RCC 7860 (cell line): ENCODE measurements around the gene PRRC2A.
A peak's percentile ranks its signal among the peaks of the same experiment; 100 is the strongest.

Experiments used
- DNase-seq: peaks from one replicate; pipeline ENCODE4 v3.0.0-alpha.2; 2015; ENCODE audit warnings: low spot score
- FAIRE-seq: peaks from 2 replicates; lab custom pipeline; 2012; peaks lifted over from hg19 to GRCh38; lab: Jason Lieb, UNC

PRRC2A gene

GRCh38 chr6:31643818-31644454 is 23.4 kb downstream of the PRRC2A start:
- no peak for DNase-seq
- no peak for FAIRE-seq

DNA sequence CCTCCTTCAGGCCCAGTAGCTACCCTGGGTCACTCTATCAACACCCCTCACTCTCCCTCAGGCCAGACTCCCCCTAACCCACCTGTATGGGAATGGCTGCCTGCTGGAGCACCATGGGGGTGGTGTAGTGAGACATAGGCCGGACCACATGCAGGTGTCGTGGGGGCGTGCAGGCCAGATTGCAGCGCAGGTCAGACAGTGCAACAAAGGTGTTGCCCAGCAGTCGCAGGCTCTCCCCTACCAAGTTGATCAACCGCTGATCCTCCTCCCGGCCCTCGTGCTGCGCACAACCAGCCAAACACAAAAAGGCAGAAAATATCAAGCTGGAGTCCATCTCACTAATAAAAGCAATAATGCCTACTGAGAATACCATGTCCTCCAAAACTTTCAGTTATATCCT is 24.8 kb downstream of the PRRC2A start:
- no peak for FAIRE-seq
- DNase-seq: no peak

DNA sequence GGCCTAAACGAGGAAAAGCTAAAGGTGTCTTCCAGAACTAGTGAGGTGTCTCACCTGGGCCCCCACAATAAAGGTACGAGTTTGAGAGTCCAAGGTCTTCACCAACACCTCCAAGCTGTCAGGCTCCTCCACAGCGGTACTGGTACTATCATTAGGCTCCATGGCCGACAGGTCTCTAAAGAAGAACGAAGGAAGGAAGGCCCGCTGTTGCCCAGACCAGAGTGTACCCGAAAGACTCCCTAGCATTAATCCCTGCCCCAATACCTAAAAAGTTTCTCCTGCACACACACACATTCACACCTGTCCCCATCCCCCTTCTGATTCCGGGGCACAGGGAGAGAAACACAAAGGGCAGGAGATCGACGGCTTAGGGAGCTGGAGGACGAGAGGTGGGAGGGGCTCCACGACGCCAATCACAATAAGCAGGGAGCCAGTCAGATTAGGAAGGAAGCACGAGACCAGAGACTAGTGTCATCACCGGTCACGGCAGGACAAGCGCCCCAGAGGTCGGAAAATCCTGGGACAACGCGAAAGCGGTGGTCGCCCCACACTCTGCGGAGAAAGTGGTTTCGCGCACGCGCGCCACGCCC is 31.2 kb downstream of the PRRC2A start:
- peak; percentile 51 for DNase-seq
- no peak for FAIRE-seq

GRCh38 chr6:31652925-31653724 is 32.6 kb downstream of the PRRC2A start:
- FAIRE-seq (peak; percentile 30), DNase-seq (no peak)

GRCh38 chr6:31654574-31655348 is 34.2 kb downstream of the PRRC2A start:
- no peak for FAIRE-seq
- DNase-seq: no peak

- FAIRE-seq: no peak
- DNase-seq: no peak
Observed at GRCh38 chr6:31655349-31656237, 35.1 kb downstream of the PRRC2A start, which contains the start of gene APOM. TSS of gene APOM (plus strand) at chr6:31655894. CDS start at chr6:31655967, 73 bp downstream.

- DNase-seq (no peak), FAIRE-seq (no peak)
Observed at GRCh38 chr6:31657406-31658157, 37.1 kb downstream of the PRRC2A start.

DNA sequence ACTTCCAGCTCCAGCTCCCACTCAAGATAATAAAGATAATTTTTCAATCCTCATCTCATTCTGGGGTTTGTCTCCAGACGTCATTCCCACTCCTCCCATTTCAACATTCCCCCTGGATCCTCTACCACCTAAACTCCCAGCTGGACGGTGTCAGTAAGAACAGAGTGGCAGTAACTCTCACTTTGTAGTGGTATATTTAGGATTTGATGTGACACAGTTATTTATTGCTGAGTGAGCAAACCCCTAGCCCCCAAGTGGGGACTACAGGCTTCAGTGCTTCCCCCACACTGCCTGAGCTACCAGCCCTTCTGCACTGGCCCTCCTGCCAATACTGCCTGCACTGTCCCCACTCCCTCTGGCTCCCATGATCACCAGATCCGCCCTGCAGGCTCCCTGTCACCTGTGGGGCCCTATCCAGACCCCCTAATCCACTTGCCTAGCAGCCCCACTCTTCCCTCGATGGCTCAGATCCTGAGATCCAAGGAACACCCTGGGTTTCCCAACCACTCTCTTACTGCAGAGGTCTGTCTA is 37.7 kb downstream of the PRRC2A start:
- FAIRE-seq (no peak), DNase-seq (no peak)

DNA sequence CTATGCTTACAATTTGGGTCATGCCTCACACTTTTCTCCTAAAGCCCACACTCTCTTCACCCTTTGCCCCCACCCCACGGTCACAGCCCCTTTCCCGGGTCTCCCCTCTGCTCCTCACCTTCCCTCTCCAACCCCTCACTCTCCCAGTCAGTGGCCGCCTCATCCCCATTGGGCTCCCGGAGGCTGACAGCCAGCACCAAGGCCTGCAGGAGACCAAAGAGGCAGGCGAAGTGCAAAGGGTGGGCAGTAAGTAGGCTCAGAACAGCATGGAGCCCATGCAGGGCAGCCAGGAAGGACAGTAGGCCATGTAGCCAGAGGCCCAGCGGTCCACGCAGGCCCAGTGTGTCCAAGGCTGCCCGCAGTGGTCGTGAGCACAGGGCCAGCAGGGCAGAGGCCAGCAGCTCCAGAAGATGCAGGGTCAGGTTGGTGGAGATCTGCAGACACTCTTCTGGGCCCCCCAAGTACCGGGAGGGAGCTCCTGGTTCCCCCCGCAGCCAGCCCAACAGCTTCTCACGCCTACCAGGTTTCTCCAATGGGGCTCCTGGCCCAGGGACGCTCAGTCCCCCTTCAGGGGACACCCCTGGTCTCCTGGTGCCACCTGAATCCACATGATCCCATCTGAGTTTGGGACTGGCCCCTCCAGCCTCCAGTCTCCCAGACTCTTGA is 38.6 kb downstream of the PRRC2A start:
- DNase-seq (no peak), FAIRE-seq (no peak)

DNA sequence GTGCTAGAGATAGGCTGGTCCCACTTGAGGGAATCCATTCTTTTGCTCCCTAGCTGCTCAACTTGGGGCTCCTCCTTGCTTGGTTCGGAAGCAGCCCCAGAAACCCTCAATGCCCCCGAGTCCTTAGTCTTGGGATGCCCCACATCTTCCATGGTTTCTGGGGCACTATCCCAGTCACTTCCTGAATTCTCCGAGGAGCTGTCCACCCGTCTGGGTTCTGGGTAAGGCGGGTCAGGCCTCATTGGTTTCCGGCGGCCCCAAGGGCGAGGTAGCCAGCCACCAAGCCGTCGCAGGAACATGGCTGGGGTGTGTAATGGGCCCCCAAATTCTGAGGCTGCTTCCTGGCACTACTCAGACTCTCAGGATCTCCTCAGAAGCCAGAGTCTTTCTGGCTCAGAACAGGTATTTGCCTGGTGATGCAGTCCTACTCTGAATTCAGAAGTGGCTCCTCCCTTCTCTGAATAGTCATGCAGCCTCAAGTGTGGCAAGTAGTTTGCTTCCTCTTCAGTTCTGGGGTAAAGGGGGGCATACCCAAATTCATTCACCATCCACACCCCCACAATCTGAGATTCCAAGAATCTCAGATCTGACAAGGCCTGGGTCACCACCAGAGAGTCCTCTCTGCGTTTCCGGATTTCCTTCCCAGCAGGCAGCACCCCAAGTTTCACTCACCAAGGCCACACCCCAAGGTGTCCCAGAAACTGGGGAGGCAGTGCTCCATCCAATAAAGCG is 39.3 kb downstream of the PRRC2A start:
- FAIRE-seq (no peak), DNase-seq (no peak)

- FAIRE-seq: no peak
- DNase-seq: peak; percentile 58
Observed at GRCh38 chr6:31660381-31661261, 40.1 kb downstream of the PRRC2A start, which contains the start of gene C6orf47. TSS of gene C6orf47 (minus strand) at chr6:31660778. CDS start at chr6:31659947, 831 bp downstream.

DNA sequence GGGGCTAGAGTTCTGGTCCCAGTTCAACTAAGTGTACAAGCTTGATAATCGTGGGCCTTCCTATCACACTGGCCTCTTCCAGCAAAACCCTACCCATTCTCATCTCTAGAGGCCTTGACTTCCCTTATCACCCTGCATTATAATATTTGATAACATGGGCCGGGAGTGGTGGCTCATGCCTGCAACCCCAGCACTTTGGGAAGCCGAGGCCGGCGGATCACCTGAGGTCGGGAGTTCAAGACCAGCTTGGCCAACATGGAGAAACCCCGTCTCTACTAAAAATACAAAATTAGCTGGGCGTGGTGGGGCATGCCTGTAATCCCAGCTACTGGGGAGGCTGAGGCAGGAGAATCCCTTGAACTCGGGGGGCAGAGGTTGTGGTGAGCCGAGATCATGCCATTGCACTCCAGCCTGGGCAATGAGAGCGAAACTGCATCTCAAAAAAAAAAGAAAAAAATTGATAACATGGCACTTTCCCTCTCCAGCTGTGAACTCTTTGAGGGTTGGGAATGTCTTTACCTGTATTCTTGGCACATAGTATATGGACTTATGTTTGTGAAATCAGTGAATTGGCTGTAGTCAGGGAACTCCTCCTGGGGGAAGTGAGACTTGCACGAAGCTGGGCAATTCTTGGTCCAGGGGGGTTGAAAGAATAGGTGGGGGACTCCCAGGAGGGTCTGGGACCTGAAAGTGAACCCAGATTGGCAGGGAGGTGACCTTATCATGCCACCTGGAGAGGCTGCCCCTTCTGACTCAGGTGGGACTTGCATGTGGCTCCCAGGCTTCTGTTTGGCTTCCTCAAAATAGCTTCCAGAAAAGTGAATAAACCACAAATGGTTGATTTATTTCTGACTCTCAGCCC is 41.0 kb downstream of the PRRC2A start:
- DNase-seq (no peak), FAIRE-seq (no peak)

GRCh38 chr6:31662124-31662723 is 41.7 kb downstream of the PRRC2A start:
- DNase-seq: no peak
- FAIRE-seq: no peak

DNA sequence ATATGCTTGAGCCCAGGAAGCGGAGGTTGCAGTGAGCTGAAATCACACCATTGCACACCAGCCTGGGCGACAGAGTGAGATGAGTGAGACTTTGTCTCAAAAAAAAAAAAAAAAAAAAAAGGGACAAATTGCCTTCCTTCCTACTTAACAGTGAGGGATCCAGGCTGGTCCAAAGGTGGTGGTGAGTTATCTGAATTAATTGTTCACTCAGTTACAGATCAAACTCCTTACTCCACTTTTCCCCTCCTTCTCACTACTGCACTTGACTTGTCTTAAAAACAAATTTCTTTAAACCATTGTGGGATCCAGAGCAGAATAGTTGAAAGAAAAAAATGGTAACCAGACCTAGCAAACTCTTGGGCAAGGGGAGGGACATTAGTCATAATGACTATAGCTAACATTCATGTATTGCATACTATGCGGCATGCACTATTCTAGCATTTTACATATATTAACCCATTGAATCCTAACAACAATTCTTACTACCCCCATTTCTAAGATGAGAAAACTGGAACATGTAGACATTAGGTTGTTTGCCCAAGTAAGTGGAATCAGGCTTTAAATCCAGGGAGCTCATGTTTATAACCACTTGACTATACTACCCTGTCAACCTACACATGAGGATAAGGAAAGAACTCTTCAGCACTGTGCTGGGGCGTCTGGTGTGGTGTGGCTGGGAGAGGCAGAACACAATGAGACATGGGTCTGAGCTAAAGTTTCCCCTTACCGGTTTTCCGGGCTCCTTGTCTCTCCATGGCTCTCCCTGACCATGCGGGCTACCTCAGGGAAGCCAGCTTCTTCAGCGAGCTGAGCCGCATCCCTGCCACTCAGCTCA is 42.8 kb downstream of the PRRC2A start:
- FAIRE-seq: no peak
- DNase-seq: no peak
